MCF 10A (cell line): ENCODE measurements around the gene UNC13B. TPM values are rescaled to one million over a fixed set of nuclear protein-coding genes. Genes with fewer than 3 reads are reported as not detected.

Experiments used
- BruUV-seq: library from RNA; stranded (reverse); fragments of 400-500 nt; replicated peaks from 2 replicates; lab custom pipeline; 2021; lab: Mats Ljungman, UMichigan
- CTCF ChIA-PET: fragments of 300-600 bp; sonication (Branson Sonifier 250); formaldehyde crosslinking; extraction: SDS; loops from one replicate; lab custom pipeline; 2021; ENCODE audit warnings: antibody characterized with exemption, inconsistent platforms; lab: Yijun Ruan, JAX
- POLR2A ChIA-PET: fragments of 300-600, 350-650 bp; sonication (Branson Sonifier 250); formaldehyde crosslinking; extraction: SDS; loops from one replicate; lab custom pipeline; 2020; ENCODE audit warnings: antibody characterized with exemption, inconsistent platforms; lab: Yijun Ruan, JAX
- DNase-seq: peaks from one replicate; pipeline ENCODE4 v3.0.0-alpha.2; 2018; ENCODE audit not compliant: unreplicated experiment
- H3K27ac Mint-ChIP-seq: one replicate; pipeline ENCODE4 v1.8.0; 2022; ENCODE audit warnings: mild to moderate bottlenecking, low read depth, mixed read lengths; ENCODE audit not compliant: unreplicated experiment
- H3K27me3 Mint-ChIP-seq: one replicate; pipeline ENCODE4 v1.8.0; 2022; ENCODE audit warnings: mixed read lengths; ENCODE audit not compliant: insufficient read depth, unreplicated experiment
- H3K36me3 Mint-ChIP-seq: one replicate; pipeline ENCODE4 v1.8.0; 2022; ENCODE audit warnings: mild to moderate bottlenecking, moderate library complexity, mixed read lengths; ENCODE audit not compliant: insufficient read depth, unreplicated experiment
- H3K4me1 Mint-ChIP-seq: one replicate; pipeline ENCODE4 v1.8.0; 2022; ENCODE audit warnings: mixed read lengths; ENCODE audit not compliant: insufficient read depth, unreplicated experiment
- H3K4me3 Mint-ChIP-seq: one replicate; pipeline ENCODE4 v1.8.0; 2022; ENCODE audit warnings: mild to moderate bottlenecking, moderate library complexity, mixed read lengths; ENCODE audit not compliant: unreplicated experiment
- H3K9me3 Mint-ChIP-seq: one replicate; pipeline ENCODE4 v1.8.0; 2022; ENCODE audit warnings: mixed read lengths; ENCODE audit not compliant: unreplicated experiment
- intact Hi-C: fragments of 100-400 bp; cut with micrococcal nuclease; formaldehyde crosslinking; loops from 2 replicates; pipeline ENCODE4 v1.14.1; 2022
- total RNA-seq: library from RNA; stranded (reverse); gene quantifications from 2 replicates; pipeline ENCODE4 v1.2.3, GENCODE V29; 2022
- TF ChIP-seq, protein P1 (sequence below): fragments of 200-600 bp; IDR thresholded peaks from one replicate; pipeline ENCODE4 v1.8.0; 2022; ENCODE audit warnings: antibody characterized with exemption, mild to moderate bottlenecking; ENCODE audit not compliant: unreplicated experiment

Gene UNC13B
- total RNA-seq, 1 experiment from 2014 or later: 22.9 TPM

DNA sequence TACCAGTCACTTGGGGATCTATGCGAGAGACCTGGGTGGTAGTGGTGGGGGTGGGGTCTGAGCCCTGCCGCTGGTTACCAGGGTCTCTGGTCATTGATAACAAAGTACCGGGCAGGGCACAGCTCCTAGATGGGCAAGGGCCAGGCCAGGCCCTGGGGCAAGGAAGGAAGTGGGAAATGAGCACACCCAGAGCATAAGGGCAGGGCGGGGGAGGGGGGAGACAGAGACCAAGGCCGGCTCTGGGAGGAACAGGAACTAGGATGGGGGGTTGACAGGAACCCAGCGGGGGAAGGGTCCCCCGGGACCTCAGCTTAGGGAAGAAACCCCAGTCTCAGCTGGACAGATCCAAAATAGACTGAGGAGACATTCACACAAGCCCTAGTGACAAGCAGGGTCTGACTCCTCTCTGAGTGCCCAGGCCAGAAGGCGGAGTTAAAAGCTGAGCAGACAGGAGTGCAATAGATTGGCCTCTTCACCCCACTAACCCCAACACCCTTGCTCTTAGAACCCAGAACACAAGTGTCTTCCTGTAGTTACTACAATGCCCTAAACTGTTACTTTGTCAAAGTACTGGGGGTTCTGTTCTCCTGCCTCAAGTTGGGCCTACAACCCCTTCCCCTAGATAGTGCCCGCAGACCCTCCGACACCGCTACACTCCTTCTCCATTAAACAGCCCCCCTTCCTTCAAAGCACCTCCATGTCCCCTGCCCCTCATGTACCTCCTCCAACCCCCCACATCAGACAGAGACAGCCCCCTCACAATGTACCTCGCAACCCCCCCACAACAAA lies 46.8 kb upstream of the UNC13B start:
- Mint-ChIP-seq H3K27ac (peak overlapping the region; percentile 78), H3K9me3 (no peaks in the 10 kb centered on the region), H3K4me1 (peaks cover 48% of the 10 kb centered on the region), H3K36me3 (peaks cover 5% of the 10 kb centered on the region), H3K27me3 (no peaks in the 10 kb centered on the region), H3K4me3 (peak overlapping the region; percentile 88)
- POLR2A ChIA-PET: interaction anchor here (0.7 to 8.9 kb wide), 29 partner anchors 13 to 617 kb away, joined by 3 to 97 read pairs (median 4); partner anchors contain the start of genes CCDC107, CREB3, FANCG and PIGO
- DNase-seq: peak; percentile 68
- TSS peak; percentile 40 for BruUV-seq
- TF ChIP-seq, protein P1, sequence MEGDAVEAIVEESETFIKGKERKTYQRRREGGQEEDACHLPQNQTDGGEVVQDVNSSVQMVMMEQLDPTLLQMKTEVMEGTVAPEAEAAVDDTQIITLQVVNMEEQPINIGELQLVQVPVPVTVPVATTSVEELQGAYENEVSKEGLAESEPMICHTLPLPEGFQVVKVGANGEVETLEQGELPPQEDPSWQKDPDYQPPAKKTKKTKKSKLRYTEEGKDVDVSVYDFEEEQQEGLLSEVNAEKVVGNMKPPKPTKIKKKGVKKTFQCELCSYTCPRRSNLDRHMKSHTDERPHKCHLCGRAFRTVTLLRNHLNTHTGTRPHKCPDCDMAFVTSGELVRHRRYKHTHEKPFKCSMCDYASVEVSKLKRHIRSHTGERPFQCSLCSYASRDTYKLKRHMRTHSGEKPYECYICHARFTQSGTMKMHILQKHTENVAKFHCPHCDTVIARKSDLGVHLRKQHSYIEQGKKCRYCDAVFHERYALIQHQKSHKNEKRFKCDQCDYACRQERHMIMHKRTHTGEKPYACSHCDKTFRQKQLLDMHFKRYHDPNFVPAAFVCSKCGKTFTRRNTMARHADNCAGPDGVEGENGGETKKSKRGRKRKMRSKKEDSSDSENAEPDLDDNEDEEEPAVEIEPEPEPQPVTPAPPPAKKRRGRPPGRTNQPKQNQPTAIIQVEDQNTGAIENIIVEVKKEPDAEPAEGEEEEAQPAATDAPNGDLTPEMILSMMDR: no peak
- intact Hi-C loops: loop anchor here (5.0 to 10.0 kb wide), 2 partner anchors 490 to 617 kb away; partner anchors contain the start of genes CREB3, TESK1 and TLN1
- CTCF ChIA-PET: interaction anchor here (0.7 to 4.7 kb wide), 9 partner anchors 20 to 497 kb away, joined by 3 to 36 read pairs (median 6); no protein-coding TSS in a partner anchor

DNA sequence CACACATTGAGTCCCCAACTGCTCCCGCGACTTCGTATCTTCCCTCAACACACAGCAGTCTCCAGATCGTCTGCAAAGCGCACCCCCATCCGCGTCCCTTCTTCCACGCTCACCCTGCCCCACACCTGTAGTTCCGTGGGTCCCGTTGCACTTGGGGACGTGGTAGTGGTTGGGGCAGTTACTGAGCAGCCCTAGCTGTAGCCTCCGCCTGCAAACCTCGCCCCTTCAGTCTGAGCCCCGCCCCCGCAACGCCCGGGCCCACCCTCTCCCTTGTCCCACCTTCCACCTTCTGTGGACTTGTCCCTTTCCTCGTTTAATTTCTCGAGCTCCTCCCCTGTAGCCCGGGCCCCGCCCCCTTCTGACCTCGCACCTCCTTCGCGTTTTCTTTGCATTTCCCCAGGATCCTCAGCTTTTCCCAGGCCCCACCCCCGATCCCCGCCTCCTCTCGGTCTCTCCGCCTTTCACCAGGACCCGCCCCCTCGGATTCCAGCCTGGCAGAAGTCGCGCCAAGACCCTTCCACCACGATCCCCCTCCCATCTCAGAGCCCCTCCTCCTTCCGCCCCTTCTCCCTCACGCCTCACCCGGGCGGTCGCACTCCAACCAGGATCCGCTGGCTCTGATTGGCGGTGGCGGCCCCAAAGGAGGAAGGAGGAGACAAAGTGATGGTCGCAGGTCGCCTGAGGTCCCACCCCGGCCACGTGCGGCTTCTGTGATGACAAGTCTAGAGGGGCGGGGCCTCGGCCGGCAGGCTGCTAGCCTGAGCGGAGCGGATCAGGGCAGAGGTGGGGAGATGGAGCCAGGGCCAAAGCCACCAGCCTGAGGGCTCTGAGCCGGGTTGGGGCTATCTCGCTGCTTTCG lies 45.9 kb upstream of the UNC13B start, which contains the start of gene ATOSB:
Gene ATOSB, minus strand, starts transcription at position 183 of the 859 bp plus-strand sequence. CDS start 7,588 bp downstream, outside the sequence.
- peaks cover 5% of the 10 kb centered on the region for H3K36me3 Mint-ChIP-seq
- peak within 1 kb of the TSS; percentile 78 for H3K27ac Mint-ChIP-seq
- no peaks in the 10 kb centered on the region for H3K27me3 Mint-ChIP-seq
- H3K4me1 Mint-ChIP-seq: peaks cover 39% of the 10 kb centered on the region
- TF ChIP-seq, protein P1: no peak
- CTCF ChIA-PET: interaction anchor here (0.5 to 4.7 kb wide), 13 partner anchors 21 to 481 kb away, joined by 3 to 36 read pairs (median 4); no protein-coding TSS in a partner anchor
- DNase-seq: peak; percentile 97
- intact Hi-C loops: loop anchor here (1.0 to 10.0 kb wide), 6 partner anchors 47 to 489 kb away; partner anchors contain the start of genes TESK1 and UNC13B
- POLR2A ChIA-PET: interaction anchor here (0.6 to 8.9 kb wide), 23 partner anchors 13 to 616 kb away, joined by 3 to 97 read pairs (median 4); partner anchors contain the start of genes CCDC107, CREB3, FANCG and PIGO
- H3K9me3 Mint-ChIP-seq: no peaks in the 10 kb centered on the region
- peak within 1 kb of the TSS; percentile 88 for H3K4me3 Mint-ChIP-seq
- no TSS peak for BruUV-seq

DNA sequence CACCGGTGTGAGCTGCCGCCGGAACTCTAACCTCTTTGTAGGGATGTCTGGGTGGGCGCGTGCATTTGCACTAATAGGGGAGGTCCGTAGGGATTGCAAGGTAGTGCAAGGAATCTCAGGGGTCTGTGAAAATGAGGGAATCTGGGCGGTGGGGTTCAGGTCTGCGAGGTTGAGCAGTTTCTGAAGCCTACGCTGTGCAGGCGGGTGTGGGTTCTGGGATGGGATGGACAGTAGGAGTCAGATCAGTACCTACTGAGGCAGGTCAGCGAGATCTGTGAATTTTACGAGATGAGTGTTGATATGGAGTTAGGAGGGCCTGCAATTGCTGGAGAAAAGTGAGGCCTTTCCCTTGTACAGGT lies 45.3 kb upstream of the UNC13B start:
- Mint-ChIP-seq H3K36me3 (peaks cover 5% of the 10 kb centered on the region), H3K4me1 (peaks cover 35% of the 10 kb centered on the region), H3K9me3 (no peaks in the 10 kb centered on the region), H3K27me3 (no peaks in the 10 kb centered on the region), H3K4me3 (peak overlapping the region; percentile 88), H3K27ac (peak overlapping the region; percentile 78)
- intact Hi-C loops: loop anchor here (1.0 to 10.0 kb wide), 6 partner anchors 46 to 488 kb away; partner anchors contain the start of genes TESK1 and UNC13B
- TF ChIP-seq, protein P1: no peak
- DNase-seq: no peak
- POLR2A ChIA-PET: interaction anchor here (0.6 to 8.9 kb wide), 17 partner anchors 13 to 614 kb away, joined by 3 to 97 read pairs (median 4); partner anchors contain the start of genes FANCG, PIGO, STOML2 and UNC13B
- BruUV-seq: no TSS peak
- CTCF ChIA-PET: interaction anchor here (0.5 to 4.7 kb wide), 13 partner anchors 74 to 402 kb away, joined by 3 to 36 read pairs (median 6); no protein-coding TSS in a partner anchor
